ENCODE data around the gene ING5. TPM values are rescaled to one million over a fixed set of nuclear protein-coding genes. Genes with fewer than 3 reads are reported as not detected.

ING5 gene
- total RNA-seq, 1 donor from 2014 or later = 25.6 TPM

- DNase-seq (ENCODE audit: low read depth) = no peak
- peaks cover 37% of the 10 kb centered on the region for H3K27me3 ChIP-seq (ENCODE audit: control insufficient read depth, insufficient read depth, low read length)
- H3K36me3 ChIP-seq (ENCODE audit: control insufficient read depth, insufficient read depth, low read length) = no peaks in the 10 kb centered on the region
- TF ChIP-seq CTCF (IDR thresholded peaks at IDR 0.05; ENCODE audit: insufficient read depth, low read length, poor library complexity, severe bottlenecking) = no peak
- H3K4me3 ChIP-seq (ENCODE audit: low read depth, low read length) = no peak within 1 kb of the TSS
Measured at GRCh38 chr2:241776336-241777169, 74.7 kb downstream of the ING5 start, which contains the start of gene GAL3ST2. Gene GAL3ST2, plus strand, starts transcription at chr2:241776822. Its CDS starts 134 bp downstream, at chr2:241776956.

- peaks cover 34% of the 10 kb centered on the region for H3K27me3 ChIP-seq (ENCODE audit: control insufficient read depth, insufficient read depth, low read length)
- no peak for TF ChIP-seq CTCF (IDR thresholded peaks at IDR 0.05; ENCODE audit: insufficient read depth, low read length, poor library complexity, severe bottlenecking)
Measured at GRCh38 chr2:241777170-241777685, 75.4 kb downstream of the ING5 start.

GRCh38 chr2:241777686-241778627, 76.1 kb downstream of the ING5 start:
- Histone ChIP-seq H3K36me3 (ENCODE audit: control insufficient read depth, insufficient read depth, low read length) (no peaks in the 10 kb centered on the region), H3K27me3 (ENCODE audit: control insufficient read depth, insufficient read depth, low read length) (peaks cover 30% of the 10 kb centered on the region), H3K4me3 (ENCODE audit: low read depth, low read length) (no peak overlapping the region)
- no peak for TF ChIP-seq CTCF (IDR thresholded peaks at IDR 0.05; ENCODE audit: insufficient read depth, low read length, poor library complexity, severe bottlenecking)
- DNase-seq (ENCODE audit: low read depth) = no peak

More at GRCh38 chr2:241777170-241777685, 75.4 kb downstream of the ING5 start:
- H3K36me3 ChIP-seq (ENCODE audit: control insufficient read depth, insufficient read depth, low read length) = no peaks in the 10 kb centered on the region
- DNase-seq (ENCODE audit: low read depth) = no peak
- H3K4me3 ChIP-seq (ENCODE audit: low read depth, low read length) = no peak overlapping the region

Other genes with a start within 250 kb of the ING5 start
- gene STK25, start 193.5 kb upstream of the ING5 start, total RNA-seq = 271 and 316 TPM in 2 replicates
- gene BOK, start 143.3 kb upstream of the ING5 start, total RNA-seq = 86.8 and 93.7 TPM in 2 replicates
- 43.3 and 51.7 TPM in 2 replicates for gene THAP4, start 64.9 kb upstream of the ING5 start, total RNA-seq
- 62.6 and 120 TPM in 2 replicates for gene ATG4B, start 64.3 kb upstream of the ING5 start, total RNA-seq
- 32.9 and 35.6 TPM in 2 replicates for gene DTYMK, start 15.2 kb upstream of the ING5 start, total RNA-seq
- gene D2HGDH, start 32.6 kb downstream of the ING5 start, total RNA-seq = 10.2 and 16.5 TPM in 2 replicates
- not detected in 2 replicates for gene GAL3ST2, start 74.8 kb downstream of the ING5 start, total RNA-seq
- gene NEU4, start 107.2 kb downstream of the ING5 start, total RNA-seq = not detected in 2 replicates
- gene PDCD1, start 156.9 kb downstream of the ING5 start, total RNA-seq = 1.0 TPM in 1 of 2 replicates, not detected in the other
- gene RTP5, start 167.7 kb downstream of the ING5 start, total RNA-seq = not detected in 2 replicates